SKM-1 treated with dmso at 0.1 percent for 144 hours (cell line): ENCODE measurements around the gene TMEM132D.

Source experiments
- DNase-seq: peaks from one replicate; lab custom pipeline; 2025; ENCODE audit not compliant: unreplicated experiment; lab: John Stamatoyannopoulos, UW

TMEM132D gene

GRCh38 chr12:129373746-129374145, 530.1 kb downstream of the TMEM132D start:
- DNase-seq = no peak

DNA sequence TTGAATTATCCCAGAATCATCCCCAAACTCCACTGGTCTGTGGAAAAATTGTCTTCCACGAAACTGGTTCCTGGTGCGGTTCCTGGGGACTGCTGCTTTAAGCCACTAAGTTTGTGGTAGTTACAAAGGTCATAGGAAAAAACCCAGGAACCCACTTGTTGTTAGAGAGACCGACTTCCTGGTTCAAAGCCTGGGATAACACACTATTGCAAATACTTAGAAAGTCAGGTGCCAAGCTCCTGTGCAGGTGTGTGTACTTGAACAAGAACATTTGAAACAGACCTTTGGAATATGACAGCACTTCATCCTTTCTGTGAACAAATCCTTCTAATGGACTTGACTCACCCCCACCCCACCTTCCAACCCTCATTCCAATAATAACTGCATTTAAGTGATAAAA, 530.9 kb downstream of the TMEM132D start:
- DNase-seq = no peak

DNA sequence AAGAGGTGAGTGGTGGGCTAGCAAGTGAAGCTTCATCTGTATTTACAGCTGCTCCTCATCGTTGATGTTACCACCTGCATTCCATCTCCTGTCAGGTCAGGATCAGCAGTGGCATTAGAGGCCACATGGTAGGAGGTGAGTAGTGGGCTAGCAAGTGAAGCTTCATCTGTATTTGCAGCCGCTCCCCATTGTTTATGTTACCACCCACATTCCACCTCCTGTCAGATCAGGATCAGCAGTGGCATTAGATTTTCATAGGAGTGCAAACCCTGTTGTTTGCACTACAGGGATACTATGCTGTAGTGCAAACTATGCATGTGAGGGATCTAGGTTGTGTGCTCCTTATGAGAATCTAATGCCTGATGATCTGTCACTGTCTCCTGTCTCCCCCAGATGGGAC, 531.5 kb downstream of the TMEM132D start:
- DNase-seq = no peak

DNA sequence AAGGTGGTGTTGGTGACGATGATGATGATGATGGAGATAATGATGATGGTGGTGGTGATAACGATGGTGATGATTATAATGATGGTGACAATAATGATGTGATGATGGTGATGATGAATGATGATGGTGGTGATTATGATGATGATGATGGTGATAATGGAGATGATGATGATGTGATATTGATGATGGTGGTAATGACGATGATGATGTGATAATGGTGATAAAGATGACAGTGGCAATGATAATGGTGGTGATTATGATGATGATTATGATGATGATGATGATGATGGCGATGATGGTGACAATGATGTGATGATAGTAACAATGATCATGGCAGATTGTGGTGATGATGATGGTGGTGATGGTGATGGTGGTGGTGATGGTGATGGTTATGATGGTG, 532.6 kb downstream of the TMEM132D start:
- DNase-seq = no peak

- no peak for DNase-seq
Measured at GRCh38 chr12:129366656-129367055, 537.2 kb downstream of the TMEM132D start.

DNA sequence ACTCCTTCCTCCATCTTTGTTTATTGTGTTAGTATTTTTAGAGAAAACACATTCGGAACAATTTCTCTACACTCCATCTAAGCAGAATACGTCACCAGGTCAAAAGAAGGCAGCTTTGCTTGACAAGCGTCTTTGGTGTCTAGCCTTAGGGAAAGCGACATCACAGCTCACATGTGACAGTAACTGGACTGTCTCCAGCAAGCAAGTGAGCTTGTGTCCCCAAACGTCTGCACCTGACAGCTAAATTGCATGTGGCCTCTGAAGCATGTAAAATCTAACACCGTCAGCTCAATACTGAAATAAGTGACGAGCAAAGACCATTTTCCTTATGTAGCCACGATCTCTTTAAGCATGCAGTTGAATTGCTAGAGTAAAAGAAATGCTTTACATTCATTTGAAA, 540.8 kb downstream of the TMEM132D start:
- no peak for DNase-seq

DNA sequence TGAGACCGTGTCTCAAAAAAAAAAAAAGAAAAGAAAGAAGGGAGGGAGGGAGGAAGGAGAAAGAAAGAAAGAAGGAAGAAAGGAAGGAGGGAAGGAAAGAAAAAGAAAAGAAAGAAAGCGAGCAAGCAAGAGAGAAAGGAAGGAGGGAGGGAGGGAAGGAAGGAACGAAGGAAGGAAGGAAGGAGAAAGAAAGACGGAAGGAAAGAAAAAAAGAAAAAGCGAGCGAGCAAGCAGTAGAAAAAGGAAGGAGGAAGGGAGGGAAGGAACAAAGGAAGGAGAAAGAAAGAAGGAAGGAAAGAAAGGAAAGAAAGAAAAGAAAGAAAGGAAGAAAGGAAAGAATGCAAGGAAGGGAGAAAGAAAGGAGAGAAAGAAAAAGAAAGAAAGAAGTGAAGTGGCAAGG, 546.6 kb downstream of the TMEM132D start:
- DNase-seq = no peak

- DNase-seq = no peak
Measured at GRCh38 chr12:129351481-129351880, 552.3 kb downstream of the TMEM132D start.

DNA sequence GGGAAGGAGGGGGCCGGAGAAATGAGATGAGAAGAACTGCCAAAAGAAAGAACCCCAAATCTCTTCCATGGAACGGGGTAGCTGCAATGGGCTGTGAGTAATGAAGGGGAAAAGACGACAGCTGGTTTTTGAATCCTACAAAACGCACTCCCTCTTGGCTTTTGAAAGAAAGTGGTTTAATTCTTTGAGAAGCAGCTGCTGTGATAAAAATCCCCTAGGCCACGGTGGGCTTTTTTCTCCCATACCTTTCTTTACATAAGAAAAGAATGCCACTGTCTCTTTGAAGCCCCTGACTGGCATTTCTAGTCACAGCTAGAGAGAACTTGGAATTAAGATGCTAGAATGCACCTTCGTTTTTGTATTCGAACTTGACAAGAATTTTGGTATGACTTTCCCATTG, 564.5 kb downstream of the TMEM132D start:
- no peak for DNase-seq

- no peak for DNase-seq
Measured at GRCh38 chr12:129337413-129337812, 566.4 kb downstream of the TMEM132D start.

DNA sequence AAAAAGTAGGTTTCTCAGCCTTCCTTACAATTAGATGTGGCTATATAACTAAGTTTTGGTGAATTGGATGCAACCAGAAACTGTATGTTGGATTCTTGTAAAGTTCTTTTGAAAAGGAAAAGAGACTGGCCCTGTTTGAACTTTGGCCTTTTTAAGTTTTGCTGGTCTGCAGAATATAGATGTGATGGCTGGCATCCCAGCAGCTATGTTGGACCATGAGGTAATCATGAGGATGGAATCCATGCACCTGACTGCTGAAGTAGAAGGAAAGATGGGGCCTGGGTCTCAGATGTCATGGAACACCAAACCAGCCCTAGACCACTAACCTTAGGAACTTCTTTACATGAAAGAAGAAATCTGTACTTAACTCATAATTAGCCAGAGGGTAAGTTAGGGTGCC, 568.1 kb downstream of the TMEM132D start:
- DNase-seq = no peak

GRCh38 chr12:129332286-129332685, 571.5 kb downstream of the TMEM132D start:
- no peak for DNase-seq

- DNase-seq = no peak
Measured at GRCh38 chr12:129331356-129332085, 572.3 kb downstream of the TMEM132D start.

GRCh38 chr12:129328235-129328634, 575.6 kb downstream of the TMEM132D start:
- DNase-seq = no peak

DNA sequence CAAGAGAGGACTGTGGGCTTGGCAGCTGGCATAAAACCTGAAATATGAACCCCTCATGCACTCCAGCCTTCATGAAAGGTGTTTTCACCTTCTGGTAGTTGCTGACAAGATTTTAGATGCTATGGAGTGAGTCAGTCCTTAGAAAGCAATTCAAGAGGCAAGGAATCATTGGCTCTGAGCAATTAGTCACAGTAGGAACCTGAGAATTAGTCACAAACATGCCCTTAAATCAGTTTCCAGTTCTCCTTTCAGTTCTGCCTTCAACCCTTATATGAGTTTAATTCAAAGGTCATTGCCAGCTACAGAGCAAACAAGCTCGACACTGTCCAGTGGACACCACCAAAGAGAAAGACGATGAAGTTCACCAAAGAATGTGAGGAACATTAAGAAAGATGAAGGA, 578.3 kb downstream of the TMEM132D start:
- DNase-seq = no peak

DNA sequence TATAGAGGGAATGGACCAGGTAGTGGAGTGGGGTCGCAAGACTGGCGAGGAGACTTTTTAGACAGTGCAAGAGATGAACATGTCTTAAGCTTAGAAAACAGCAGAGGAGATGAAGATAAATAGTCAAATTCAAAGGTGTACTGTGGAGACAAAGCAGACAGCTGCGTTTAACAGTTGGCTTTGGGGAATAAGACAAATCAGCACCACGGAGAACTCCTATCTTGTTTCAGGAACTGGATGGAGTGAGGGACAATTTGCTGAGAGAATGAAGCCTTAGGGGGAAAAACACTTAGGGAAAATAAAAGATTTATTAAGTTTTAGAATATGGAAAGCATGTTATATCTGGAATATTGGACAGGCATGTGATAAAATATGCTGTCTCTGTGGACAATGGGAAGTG, 591.8 kb downstream of the TMEM132D start:
- DNase-seq = no peak

- no peak for DNase-seq
Measured at GRCh38 chr12:129310346-129310745, 593.5 kb downstream of the TMEM132D start.

DNA sequence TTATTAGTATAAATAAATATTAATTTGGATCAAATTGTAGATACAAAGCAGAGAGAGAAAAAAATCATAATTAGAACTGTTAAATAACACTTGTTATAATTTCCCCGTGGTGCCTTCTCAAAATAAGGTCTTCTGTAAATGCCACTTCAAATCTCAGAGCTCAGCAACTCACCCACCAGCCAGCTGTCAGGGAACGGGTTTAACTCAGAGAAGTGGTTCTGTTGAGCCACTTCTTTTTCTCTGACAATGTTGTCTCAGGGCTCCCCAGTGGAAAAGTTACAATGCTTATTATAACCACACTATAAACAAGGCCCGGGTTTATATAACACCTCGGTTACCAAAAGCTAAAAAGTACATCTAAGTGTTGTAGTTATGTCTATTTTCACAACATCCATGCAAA, 598.0 kb downstream of the TMEM132D start:
- no peak for DNase-seq

DNA sequence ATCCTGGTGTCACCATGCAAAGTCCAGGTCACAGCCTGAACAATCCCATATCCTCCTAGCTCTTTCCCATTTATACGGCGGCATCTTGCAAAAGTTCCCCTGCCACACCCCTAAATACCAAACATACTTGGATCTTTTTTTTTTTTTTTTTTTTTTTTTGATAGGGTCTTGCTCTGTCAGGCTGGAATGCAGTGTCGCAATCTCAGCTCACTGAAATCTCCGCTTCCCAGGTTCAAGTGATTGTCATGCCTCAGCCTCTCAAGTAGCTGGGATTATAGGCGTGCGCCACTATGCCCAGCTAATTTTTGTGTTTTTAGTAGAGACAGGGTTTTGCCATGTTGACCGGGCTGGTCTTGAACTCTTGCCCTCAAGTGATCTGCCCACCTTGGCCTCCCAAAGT, 599.3 kb downstream of the TMEM132D start:
- no peak for DNase-seq

DNA sequence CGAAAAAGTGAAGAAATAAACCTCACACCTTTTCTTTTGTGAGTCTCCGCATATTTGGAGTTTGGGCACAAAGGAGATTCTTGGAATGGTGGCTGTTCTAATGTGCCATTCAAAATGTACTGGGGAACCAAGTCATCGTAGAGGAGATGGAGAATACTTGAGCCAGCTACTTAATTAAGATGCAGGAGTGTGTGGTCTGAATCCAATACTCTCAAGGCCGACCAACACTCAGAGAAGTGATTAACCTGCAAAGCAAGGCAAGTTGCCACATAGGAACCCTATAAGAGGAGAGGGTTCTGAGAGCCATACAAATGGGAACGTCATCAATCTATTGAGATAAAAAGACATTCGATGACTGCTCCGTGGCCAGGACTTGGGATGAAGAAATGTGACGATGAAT, 603.8 kb downstream of the TMEM132D start:
- no peak for DNase-seq

- no peak for DNase-seq
Measured at GRCh38 chr12:129298921-129299320, 604.9 kb downstream of the TMEM132D start.

- no peak for DNase-seq
Measured at GRCh38 chr12:129296671-129297070, 607.2 kb downstream of the TMEM132D start.

- DNase-seq = no peak
Measured at GRCh38 chr12:129294868-129295267, 609.0 kb downstream of the TMEM132D start.
